GM18520 (cell line): ENCODE measurements around the gene CHORDC1.
A peak's percentile ranks its signal among the peaks of the same experiment; 100 is the strongest.
"Not testable (repeated sequence)": the region's sequence is repeated elsewhere in the genome, so short reads cannot be mapped to it uniquely, and the experiment has no call there.

Experiments
- ATAC-seq: cut with Tn5 transposase; IDR thresholded peaks from one replicate; pipeline ENCODE4 v1.9.1; 2021; ENCODE audit not compliant: unreplicated experiment

CHORDC1 gene

GRCh38 chr11:90222459-90223247, at the start of gene CHORDC1:
TSS of gene CHORDC1 (minus strand) at chr11:90223049. CDS start at chr11:90222954, 95 bp downstream.
- peak; percentile 85 for ATAC-seq

GRCh38 chr11:90257158-90257525, 34.3 kb upstream of the CHORDC1 start:
- ATAC-seq, result no peak

DNA sequence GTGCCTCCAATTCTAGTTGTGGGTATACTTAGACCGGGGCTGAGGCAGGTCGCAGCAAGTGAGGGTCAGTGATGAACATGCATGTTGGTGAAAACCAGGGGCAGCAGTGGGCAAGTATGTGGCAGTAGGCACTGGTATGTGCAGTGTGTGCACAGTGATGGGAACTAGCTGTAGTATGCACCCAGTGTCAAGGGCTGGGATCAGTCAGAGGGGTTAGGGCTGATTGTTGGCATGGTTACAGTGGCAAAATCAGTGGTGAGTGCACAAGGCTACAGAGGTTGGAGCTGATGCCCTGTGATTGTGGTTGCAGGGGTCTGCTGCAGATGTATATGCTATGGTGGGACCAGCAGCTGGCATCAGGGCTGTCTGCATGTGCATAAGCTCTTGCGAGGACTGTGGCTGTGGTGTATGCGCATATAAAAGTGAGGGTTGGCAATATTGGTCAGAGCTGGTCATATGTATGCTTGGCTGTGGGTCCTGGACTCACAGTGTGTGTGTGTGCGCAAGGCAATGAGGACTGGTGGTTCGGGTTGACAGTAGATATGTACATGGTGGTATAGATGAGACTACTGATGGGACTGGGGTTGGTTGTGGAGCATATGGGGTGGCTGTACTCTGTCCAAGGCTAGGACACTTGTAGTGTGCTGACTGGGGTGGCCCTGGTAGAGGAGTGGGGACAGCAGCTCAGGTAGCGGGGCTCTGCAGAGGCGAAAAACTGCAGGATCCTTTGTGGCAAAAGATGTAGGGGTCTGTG, 33.7 kb upstream of the CHORDC1 start:
- ATAC-seq, result no peak

- no peak for ATAC-seq
These were observed 31.2 kb upstream of the CHORDC1 start for GRCh38 chr11:90254065-90254464.

GRCh38 chr11:90252053-90252452, 29.2 kb upstream of the CHORDC1 start:
- ATAC-seq, result no peak

- ATAC-seq, result no peak
These were observed 28.8 kb upstream of the CHORDC1 start for GRCh38 chr11:90251599-90251998.

- ATAC-seq, result no peak
These were observed 28.1 kb upstream of the CHORDC1 start for GRCh38 chr11:90250970-90251369.

DNA sequence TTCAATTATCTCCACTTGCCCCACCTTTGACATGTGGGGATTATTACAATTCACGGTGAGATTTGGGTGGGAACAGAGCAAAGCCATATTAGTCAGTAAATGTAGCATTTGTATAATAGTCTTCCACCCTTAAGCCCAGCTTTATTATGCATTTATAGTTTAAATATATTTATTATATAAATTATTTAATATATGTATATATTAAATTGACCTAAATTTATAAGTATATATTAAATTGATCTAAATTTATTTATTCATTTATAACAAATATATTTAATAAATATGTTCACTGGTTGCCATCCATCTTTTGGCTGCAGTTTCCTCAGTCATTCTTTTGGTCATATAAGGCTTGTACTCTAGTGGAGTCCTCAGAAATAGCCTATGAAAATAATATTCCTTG, 23.6 kb upstream of the CHORDC1 start:
- ATAC-seq, result no peak

- ATAC-seq, result no peak
These were observed 20.7 kb upstream of the CHORDC1 start for GRCh38 chr11:90243534-90243933.

- no peak for ATAC-seq
These were observed 20.1 kb upstream of the CHORDC1 start for GRCh38 chr11:90242894-90243416.

GRCh38 chr11:90241414-90241813, 18.6 kb upstream of the CHORDC1 start:
- ATAC-seq, result no peak

DNA sequence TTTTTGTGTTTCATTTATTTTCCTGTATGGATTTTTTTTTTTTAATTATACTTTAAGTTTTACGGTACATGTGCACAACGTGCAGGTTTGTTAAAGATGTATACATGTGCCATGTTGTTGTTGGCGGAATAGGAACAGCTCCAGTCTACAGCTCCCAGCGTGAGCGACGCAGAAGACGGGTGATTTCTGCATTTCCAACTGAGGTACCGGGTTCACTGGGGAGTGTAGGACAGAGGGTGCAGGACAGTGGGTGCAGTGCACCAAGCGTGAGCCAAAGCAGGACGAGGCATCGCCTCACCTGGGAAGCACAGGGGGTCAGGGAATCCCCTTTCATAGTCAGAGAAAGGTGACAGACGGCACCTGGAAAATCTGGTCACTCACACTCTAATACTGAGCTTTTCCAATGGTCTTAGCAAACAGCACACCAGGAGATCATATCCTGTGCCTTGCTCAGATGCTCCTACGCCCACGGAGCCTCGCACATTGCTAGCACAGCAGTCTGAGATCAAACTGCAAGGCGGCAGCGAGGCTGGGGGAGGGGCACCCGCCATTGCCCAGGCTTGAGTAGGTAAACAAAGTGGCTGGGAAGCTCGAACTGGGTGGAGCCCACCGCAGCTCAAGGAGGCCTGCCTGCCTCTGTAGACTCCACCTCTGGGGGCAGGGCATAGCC, 17.3 kb upstream of the CHORDC1 start:
- not testable (repeated sequence) for ATAC-seq

- no peak for ATAC-seq
These were observed 14.2 kb upstream of the CHORDC1 start for GRCh38 chr11:90237004-90237403.

DNA sequence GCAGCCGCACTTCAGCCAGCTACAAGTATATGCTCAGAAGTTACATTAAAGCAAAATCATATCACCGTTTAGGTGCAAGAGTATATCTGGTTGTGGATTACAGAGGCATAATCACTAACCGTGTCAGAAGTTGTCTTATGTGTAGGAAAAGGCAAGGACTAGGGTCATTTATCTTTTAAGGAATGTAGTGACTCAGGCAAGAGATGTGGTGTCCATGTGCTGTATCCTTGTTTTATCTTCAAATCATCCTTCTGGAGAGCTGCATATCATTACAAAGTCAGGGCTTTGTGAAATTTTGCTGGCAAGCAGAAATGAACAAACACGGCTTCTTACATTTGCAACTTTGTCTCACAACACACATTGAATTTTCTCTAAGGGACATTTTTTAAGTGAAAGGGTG, 12.7 kb upstream of the CHORDC1 start:
- no peak for ATAC-seq

- ATAC-seq, result no peak
These were observed 12.1 kb upstream of the CHORDC1 start for GRCh38 chr11:90234977-90235376.

GRCh38 chr11:90229791-90230190, 6.9 kb upstream of the CHORDC1 start:
- no peak for ATAC-seq

DNA sequence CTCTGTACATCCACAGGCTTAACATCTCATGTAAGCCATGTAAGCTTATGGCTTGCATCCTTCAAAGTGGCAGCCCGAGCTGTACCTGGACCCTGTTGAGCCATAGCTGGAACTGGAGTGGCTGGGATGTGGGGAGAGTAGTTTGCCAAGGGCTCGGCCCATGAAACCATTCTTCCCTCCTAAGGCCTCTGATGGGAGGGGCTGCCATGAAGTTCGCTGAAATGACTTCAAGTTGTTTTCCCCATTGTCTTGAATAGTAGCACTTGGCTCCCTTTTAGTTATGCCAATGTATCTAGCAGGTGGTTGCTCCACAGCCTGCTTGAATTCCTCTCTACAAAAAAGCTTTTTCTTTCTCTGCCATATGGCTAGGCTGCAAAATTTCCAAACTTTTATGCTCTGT, 5.2 kb upstream of the CHORDC1 start:
- ATAC-seq, result no peak

DNA sequence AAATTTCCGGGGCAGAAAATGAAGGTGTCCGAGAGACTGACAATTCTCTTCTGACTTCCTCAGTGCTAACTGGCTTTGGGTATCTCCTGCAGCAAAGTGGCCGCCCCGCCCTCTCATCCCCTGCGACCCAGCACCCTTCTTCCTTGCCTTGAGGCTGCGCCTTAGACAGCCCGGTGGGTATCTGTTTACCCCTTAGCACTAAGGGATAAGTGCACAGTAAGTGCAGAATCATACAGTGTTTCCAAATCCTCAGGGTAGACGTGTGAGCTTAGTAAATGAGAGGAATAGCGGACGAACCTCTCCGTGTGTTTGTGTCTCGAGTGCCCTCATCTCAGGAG, 368 bp upstream of the CHORDC1 start:
- no peak for ATAC-seq

GRCh38 chr11:90221803-90222458, 918 bp downstream of the CHORDC1 start:
- ATAC-seq, result no peak

GRCh38 chr11:90220391-90220790, 2.5 kb downstream of the CHORDC1 start:
- peak; percentile 23 for ATAC-seq

DNA sequence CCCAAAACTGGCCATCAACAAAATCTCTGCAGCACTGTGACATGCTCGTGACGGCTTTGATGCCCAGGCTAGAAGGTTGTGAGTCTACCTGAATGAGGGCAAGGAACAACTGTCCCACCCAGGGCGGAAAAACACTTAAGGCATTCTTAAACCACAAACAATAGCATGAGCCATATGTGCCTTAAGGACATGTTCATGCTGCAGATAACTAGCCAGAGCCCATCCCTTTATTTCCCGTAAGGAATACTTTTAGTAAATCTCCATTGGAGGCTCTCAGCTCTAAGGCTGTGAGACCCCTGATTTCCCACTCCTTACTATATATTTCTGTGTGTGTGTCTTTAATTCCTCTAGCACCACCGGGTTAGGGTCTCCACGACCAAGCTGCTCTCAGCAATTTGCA, 3.4 kb downstream of the CHORDC1 start:
- ATAC-seq, result no peak
